GM19023 (cell line): ENCODE data around the gene GDPD5.

Source experiments
- ATAC-seq: cut with Tn5 transposase; IDR thresholded peaks from one replicate; pipeline ENCODE4 v1.9.1; 2021; ENCODE audit warnings: mild to moderate bottlenecking, moderate library complexity; ENCODE audit not compliant: unreplicated experiment

The GDPD5 gene, protein sequence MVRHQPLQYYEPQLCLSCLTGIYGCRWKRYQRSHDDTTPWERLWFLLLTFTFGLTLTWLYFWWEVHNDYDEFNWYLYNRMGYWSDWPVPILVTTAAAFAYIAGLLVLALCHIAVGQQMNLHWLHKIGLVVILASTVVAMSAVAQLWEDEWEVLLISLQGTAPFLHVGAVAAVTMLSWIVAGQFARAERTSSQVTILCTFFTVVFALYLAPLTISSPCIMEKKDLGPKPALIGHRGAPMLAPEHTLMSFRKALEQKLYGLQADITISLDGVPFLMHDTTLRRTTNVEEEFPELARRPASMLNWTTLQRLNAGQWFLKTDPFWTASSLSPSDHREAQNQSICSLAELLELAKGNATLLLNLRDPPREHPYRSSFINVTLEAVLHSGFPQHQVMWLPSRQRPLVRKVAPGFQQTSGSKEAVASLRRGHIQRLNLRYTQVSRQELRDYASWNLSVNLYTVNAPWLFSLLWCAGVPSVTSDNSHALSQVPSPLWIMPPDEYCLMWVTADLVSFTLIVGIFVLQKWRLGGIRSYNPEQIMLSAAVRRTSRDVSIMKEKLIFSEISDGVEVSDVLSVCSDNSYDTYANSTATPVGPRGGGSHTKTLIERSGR

DNA sequence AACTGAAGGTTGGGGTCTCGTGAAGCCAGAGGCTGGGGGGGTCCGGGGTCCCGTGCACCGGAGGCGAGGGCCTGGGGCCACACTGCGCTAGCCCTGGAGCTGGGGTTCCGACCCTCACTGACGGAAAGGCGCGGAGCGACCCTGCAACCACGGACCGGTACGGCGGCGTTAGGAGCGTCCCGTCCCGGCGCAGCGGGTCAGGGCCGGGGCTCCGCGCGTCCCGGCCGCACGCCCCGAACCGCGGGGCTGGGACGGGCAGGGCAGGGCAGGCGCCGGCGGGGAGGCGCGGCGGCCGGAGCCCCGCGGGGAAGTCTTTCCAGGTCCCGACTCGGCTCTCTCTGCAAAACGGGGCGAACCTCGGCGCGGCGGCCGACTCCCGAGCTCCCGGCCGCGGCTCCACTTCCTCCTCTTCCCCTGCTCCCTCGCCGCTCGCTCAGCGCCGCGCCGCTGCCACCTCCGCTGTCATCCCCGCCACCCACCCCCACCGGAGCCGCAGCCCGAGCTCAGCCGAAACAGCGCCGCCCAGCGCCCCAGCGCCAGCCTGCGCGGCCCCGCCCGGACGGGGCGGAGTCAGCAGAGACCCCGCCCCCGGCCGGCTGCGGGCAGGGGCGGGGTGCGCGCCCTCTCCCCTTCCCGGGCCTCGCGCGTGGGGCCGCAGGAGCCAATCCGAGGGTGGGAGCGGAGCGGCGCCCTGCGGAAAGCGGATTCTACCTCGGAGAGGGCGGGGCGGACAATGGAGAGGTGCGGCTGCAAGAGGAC lies at the start of gene GDPD5:
Gene GDPD5, minus strand, starts transcription at position 509 of the 759 bp plus-strand sequence. CDS start 48,206 bp downstream, outside the sequence.
- peak; percentile 80 for ATAC-seq

DNA sequence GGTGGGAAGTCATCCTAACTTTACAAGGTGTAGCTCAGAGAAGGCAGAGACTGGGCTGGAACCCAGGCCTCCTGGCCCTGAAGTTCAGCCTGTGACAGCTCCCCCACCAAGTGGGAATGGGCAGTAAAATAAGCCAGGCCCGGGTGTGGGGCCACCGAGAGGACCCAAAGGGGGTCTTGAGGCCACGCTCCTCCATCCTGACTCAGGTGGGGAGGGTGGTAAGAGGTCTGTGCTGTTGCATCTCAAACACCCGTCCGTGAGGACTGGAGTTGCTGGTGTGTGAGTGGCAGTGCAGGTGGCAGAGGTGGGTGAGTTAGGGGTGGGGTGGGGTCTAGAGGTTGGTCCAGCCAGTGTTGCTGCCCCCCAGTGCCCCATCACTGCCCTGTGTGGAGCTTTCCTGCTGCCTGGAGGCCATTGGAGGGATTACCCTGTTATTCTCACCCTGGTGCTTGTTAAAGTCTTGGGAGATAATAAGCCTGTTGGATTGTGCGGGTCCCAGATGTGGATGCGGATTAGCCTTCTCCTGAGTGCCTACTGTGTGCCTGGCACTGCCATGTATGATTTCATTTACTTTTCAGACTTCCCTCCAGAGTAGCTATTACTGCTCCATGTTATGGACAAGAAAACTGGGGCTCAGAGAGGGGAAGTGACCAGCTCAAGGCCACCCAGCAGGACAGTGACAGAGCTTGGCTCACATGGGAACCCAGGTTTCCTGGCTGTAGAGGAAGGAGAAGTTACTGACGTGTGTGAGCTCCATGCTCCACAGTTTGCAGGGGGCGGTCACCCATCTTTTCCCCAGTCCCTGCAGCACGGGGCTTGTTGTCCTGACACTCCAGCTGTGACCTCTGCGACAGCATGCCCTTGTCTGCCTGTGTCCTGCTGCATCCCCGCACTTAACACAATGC lies 49.2 kb upstream of the GDPD5 start:
- no peak for ATAC-seq

DNA sequence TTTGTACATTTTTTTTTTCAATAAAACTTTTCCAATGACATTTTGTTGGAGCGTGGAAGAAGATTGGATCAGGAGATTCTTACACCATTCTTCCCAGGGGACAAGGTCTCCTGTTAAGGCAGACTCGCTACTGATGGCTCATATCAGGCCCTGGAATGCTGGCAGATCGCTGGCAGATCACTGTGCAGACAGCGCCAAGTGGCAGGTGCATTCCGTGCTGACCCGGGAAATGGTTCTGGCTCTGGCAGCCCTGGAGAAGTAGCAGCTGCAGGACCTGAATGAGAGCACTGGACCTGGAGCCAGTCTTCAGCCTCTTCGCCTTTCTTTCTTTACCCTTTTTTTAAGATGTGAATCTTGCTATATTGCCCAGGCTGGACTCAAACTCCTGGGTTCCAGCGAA lies 47.0 kb upstream of the GDPD5 start:
- no peak for ATAC-seq

DNA sequence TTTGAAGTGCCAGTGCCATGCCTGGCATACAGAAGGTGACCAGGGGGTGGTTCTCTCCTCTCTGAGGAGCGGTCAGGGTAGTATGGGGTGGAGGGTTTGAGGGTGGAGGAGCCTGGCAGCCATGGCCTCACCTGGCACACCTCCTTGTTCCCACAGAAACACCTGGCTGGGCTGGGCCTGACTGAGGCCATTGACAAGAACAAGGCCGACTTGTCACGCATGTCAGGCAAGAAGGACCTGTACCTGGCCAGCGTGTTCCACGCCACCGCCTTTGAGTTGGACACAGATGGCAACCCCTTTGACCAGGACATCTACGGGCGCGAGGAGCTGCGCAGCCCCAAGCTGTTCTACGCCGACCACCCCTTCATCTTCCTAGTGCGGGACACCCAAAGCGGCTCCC lies 45.9 kb upstream of the GDPD5 start:
- no peak for ATAC-seq

DNA sequence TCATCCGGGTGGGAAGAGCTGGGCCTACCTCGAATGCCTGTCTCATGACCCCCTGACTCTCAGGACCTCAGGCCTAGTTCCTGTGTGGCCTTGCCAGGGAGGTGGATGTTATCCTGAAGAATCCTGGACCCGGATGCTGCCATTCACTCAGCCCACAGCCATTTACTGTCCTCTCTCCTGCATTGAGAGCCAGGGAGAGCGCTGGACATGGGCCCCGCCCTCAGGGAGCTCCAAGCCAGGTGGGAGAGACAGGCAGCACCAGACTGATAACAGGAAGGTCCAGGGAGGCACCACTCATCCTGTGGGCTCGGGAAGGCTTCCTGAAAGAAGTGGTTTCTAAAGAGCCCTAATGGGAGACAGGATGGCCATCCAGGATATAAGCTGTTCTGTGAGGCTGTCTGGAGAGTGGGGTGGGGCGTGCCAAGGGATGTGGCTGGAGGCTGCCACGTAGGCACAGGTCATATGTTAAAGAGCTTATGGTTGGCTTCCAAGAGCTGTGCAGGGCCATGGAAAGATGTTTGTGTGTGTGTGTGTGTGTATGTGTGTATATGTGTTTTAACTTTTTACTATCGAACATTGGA lies 44.9 kb upstream of the GDPD5 start:
- no peak for ATAC-seq

DNA sequence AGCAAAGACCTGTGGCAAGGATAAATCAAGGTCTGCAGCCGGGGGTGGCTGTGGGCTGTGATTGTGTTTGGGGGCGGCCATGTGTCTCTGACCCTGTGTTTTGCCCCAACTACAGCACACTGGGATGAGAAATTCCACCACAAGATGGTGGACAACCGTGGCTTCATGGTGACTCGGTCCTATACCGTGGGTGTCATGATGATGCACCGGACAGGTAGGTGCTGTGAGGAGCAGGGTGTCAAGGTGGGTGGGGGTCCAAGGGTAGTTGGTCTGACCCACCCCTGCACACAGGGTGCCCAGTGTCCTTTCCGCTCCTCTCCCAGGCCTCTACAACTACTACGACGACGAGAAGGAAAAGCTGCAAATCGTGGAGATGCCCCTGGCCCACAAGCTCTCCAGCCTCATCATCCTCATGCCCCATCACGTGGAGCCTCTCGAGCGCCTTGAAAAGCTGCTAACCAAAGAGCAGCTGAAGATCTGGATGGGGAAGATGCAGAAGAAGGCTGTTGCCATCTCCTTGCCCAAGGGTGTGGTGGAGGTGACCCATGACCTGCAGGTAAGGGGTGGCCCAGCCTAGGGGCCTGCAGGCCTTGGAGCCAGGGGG lies 43.0 kb upstream of the GDPD5 start:
- ATAC-seq, result no peak

DNA sequence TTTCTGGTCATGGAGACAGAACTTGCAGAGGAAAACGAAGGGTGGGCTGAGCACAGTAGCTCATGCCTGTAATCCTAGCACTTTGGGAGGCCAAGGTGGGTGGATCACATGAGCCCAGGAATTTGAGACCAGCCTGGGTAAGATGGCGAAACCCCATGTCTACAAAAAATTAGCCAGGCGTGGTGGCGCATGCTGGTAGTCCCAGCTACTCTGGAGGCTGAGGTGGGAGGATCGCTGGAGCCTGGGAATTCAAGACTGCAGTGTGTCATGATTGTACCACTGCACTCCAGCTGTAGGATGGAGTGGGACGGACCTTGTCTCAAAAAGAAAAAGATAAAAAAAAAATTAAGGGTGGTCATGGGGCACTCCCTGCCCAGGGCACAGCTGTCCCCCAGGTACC lies 42.2 kb upstream of the GDPD5 start:
- ATAC-seq, result no peak

DNA sequence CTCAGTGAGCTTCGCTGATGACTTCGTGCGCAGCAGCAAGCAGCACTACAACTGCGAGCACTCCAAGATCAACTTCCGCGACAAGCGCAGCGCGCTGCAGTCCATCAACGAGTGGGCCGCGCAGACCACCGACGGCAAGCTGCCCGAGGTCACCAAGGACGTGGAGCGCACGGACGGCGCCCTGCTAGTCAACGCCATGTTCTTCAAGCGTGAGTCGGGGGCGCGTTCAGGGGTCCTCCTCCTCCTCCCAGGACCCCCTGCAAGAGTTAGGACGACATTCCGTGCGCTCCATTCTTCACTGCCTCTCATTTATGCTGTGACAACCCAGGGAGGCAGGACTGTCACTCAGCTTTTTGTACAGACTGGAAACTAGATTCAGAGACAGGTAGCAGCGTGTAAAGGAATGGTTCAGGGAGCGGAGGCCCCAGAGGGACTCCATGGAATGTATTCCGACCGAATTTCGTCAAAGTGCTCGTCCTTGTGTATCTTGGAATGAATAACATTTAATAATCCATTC lies 41.1 kb upstream of the GDPD5 start:
- ATAC-seq, result no peak

DNA sequence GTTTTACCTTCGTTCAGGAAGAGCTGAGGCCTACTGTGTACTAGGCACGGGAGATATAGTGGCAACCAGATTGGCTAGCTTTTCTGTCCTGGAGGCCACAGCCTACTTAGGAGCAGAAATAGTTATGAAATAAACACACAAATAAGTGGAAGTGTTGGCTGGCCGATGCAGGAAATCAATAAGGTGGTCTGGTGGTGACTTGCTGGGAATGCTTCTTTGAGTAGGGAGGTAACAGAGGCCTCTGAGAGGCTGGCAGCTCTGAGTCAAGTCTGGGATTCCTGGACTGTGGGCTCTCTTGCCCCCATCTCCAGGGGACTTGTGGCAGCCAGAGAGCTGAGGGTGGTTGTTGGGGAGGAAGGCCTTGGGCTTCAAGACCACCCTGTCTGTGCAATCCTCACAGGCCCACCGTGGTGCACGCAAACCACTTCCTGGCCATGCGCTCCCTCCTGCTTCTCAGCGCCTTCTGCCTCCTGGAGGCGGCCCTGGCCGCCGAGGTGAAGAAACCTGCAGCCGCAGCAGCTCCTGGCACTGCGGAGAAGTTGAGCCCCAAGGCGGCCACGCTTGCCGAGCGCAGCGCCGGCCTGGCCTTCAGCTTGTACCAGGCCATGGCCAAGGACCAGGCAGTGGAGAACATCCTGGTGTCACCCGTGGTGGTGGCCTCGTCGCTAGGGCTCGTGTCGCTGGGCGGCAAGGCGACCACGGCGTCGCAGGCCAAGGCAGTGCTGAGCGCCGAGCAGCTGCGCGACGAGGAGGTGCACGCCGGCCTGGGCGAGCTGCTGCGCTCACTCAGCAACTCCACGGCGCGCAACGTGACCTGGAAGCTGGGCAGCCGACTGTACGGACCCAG lies 40.4 kb upstream of the GDPD5 start:
- no peak for ATAC-seq

DNA sequence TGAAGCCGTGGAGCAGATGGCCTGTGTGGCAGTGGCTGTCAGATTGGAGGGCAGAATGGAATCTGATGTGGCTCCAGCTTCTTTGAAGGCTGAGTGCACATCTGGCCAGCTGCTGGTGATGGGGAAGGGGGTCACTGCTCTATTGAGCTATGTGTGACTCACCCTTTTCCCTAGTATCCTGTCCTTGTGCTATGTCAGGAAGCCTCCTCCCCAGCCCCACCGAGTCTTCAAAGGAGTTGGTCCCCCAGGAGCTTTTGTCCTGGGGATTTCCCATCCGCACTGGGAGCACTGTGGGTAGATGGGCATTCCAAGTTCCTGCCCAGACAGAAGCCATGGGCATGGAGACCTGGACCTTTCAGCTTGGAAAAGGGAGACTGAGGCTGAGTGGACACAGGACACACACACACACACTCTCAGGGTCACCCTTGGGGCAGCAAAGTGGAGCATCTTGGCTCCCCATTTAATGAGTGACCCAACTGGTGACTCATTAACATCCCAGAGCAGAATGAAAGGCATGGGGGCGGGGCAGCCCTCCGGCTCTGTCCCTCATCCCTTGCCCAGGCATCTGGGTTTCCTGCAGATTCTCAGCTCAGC lies 39.6 kb upstream of the GDPD5 start:
- no peak for ATAC-seq

DNA sequence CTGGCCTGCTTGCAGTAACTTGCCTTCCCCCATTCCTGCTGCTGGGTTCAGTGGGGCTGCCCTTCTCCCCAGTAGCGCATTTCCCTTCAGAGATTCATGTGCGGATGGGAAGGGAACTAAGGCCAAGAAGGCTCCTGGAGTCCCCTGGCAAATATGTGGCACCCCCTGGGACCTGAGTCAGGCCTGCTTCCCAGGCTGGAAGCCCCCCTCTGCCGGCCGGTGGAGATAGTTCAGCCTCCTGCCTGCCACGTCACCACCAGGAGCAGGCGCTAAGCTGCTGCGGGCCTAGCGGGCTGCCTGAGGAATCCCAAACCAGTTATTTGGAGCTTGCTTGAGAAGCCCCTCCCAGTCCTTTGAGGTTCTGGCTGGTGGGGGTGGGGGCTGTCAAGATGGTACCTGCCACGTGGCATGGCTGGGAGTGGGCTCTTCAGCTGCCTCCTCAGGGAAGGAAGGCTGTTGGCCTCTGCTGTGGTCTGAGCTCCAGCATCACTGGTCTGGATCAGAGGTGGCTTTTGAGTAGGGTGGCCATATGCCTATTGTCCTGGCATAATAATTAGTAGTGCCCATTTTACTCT lies 38.3 kb upstream of the GDPD5 start:
- ATAC-seq, result no peak

DNA sequence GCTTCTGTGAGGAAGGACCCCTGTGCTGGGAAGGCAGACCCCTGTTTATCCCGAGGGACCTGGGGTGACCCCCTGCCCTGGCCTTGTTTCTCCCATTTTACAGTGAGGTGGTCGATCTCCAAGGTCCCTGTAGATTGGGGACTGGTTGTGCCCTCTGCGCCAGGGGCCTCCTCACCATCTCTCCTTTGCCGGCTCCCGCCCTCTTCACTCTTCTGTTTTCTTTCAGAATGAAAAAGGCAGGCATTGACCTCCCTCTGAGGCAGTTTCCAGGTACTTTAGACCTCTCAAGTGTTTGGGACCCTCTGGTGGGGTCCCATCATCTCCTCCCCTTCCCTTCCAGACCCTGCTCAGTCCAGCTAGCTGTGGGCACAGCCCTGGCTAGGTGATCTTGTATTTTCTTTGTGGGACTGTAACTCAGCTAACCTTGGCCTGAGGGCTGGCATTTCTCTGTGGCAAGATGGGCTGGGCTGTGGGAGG lies 37.8 kb upstream of the GDPD5 start:
- ATAC-seq, result no peak

DNA sequence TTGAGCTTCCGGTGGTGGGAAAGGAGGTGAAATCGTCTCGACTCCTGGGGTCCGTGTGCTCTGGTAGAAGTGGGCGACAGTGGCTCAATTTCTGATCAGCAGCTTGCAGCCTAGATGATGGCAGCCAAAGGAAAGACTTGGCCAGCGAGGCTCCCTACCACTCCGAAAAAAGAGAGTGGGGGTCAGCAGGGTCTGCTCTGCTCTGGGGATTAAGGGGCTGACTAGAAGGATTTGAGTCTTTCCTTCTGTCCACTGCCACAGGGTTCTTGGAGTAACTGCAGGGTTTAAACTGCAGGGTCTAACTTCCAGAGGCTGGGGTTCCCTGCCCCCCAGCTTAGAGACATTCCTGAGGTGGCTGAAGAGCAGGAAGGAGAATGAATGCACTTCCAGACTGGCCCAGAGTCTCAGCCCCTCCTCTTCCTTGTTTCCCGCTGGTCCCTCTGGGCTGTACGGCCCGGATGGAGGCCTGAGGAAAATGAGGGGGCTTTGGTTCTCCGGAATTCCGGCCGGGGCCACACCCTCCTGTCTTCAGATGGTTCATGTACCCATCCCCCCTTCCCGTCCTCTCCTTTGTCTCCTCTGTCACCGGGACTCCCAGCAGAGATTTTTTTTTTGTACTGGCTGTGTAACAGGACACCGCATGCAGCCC lies 37.2 kb upstream of the GDPD5 start:
- ATAC-seq, result no peak

DNA sequence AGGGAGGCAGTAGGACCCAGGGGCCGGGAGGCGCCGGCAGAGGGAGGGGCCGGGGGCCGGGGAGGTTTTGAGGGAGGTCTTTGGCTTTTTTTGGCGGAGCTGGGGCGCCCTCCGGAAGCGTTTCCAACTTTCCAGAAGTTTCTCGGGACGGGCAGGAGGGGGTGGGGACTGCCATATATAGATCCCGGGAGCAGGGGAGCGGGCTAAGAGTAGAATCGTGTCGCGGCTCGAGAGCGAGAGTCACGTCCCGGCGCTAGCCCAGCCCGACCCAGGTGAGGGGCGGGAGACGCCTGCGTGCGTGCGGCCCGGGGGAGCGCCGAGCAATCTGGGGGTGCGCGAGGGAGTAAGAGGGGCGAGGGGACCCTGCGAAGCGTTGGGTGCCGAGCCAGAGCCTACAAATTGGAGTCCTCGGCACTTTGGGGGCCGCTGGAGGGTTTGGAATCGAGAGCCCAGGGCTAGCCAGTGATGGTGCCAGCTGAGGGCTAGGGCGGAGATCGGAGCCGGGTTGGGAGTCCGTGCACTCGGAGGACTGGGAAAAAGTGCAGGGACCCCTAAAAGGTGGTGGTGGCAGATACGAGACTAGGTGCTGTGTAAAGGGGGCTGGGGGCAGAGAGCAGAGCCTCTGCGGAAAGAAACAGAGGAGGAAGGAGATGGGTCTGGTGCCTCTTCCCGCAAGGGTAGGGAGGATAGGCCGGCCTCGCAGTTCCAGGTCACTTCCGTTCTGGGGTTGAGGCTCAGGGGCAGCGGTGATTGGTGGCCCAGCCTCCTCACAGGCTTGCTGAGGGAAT lies 36.5 kb upstream of the GDPD5 start, which contains the start of gene SERPINH1:
Gene SERPINH1, plus strand, starts transcription at position 206 of the 788 bp plus-strand sequence. CDS start 4,097 bp downstream, outside the sequence.
- ATAC-seq, result peak; percentile 75

DNA sequence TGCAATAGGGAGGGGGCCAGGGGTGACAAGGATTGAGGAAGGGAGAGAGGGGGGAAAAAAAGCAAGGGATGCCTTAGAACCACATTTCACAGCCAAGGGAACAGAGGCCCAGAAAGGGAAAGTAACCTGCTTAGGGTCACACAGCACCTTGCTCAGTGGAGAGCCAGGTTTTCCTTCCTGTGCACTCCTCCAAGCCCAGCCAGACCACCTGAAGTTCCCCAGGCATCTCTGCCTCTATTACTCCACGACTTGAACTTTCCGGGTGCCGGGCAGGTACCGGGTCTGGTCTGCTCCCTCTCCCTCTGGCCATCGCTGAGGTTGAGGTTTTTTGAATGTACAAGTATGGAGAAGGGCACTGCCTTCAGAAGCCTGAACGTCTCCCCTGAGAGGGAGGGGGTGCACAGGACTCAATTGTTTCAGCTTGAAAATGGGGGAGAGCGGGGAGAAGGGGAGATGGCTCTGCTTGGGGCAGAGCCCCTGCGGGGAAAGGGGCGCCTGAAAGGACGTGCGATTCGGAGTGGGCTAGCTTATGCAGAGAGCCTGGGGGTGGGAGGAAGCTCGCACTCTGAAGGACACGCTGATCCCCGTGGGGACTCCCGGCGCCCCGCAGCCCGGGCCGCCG lies 35.8 kb upstream of the GDPD5 start:
- no peak for ATAC-seq

DNA sequence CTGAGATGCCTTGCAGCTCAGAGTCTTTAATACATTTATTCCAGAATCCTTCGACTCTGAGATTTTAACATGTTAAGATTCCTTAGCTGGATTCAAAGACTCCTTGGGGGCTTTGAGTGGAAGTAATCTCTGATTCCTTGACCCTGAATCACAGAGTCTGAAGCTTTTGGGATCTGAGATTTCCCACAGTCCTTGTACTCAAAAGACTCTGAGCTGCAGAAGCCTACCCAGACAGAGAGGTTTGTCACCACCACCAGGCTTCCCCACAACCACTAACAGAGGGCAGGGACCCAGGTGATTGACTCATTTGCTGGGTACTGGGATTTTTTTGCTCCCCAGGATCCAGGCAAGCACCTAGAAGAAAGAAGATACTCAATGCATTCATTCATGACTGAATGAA lies 34.9 kb upstream of the GDPD5 start:
- no peak for ATAC-seq
